Erythroblast (primary cell): ENCODE measurements around the gene ZBTB7C.
A peak's percentile ranks its signal among the peaks of the same experiment; 100 is the strongest.

ENCODE experiments used
- DNase-seq, 2 experiments: peaks; one replicate each; lab custom pipeline; 2025; lab: John Stamatoyannopoulos, UW
- GATA1 ChIP-seq: IDR thresholded peaks from 2 replicates; pipeline ENCODE4 v1.6.1; 2011; ENCODE audit warnings: low read depth, mild to moderate bottlenecking, control low read depth, low read length, moderate library complexity
- POLR2A ChIP-seq: IDR thresholded peaks from 2 replicates; pipeline ENCODE4 v1.6.1; 2011; ENCODE audit warnings: mild to moderate bottlenecking, low read length

The ZBTB7C gene

DNA sequence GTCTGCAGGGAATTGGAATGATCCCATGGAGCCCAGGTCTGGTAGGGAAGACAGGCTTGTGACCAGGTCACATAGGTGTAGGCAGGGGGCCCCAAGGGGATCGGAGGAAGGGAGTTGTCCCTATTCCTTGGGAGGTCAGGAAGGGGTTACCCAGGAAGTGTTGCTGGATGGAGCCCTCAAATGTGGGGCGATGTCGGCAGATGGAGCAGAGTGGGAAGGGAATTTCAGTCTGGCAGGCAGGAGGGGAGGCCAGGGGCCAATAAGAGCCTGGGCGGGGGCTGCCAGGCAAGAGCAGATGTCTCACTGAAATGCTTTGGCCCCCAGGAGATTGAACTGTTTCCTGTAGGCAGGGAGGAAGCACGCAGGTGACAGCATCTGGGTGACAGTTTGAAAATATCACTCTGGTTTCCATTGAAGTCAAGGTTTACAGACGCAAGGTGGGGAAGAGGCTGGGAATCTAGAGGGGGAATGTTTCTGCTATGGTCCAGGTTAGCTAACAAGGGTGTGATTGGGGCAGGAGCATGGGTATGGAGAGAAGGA lies 397.2 kb downstream of the ZBTB7C start:
- no peak for DNase-seq
- TF ChIP-seq GATA1 (no peak), POLR2A (no peak)

GRCh38 chr18:48010264-48010663 lies 398.9 kb downstream of the ZBTB7C start:
- DNase-seq: no peak
- TF ChIP-seq GATA1 (no peak), POLR2A (no peak)

GRCh38 chr18:48009116-48009745 lies 400.0 kb downstream of the ZBTB7C start:
- TF ChIP-seq POLR2A: no peak
- TF ChIP-seq GATA1: no peak
- DNase-seq: no peak

- DNase-seq: peak; percentile 67 to 68
- TF ChIP-seq GATA1: no peak
- TF ChIP-seq POLR2A: no peak
Measured at GRCh38 chr18:48007955-48008701, 401.1 kb downstream of the ZBTB7C start.

DNA sequence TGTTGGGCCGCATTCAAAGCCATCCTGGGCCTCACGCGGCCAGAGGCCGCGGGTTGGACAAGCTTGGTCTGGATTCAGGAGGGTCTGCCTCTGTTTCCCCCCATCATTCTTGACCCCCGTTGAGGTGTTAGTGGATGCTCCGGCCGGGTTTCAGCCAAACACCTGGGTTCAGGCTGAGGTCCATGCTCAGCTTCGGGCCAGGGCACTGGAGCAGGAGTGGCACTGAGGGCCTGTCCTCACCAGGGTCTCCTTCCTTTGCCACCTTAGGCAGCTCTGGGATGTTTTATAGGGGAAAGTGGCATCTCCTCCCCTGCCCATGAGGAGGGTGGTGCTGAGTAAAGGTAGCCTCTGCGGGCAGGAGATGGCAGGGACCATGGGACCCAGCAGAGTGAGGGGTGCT lies 401.8 kb downstream of the ZBTB7C start:
- no peak for DNase-seq
- TF ChIP-seq GATA1: no peak
- TF ChIP-seq POLR2A: no peak

- TF ChIP-seq POLR2A: no peak
- no peak for TF ChIP-seq GATA1
- no peak for DNase-seq
Measured at GRCh38 chr18:48006415-48007175, 402.6 kb downstream of the ZBTB7C start.

DNA sequence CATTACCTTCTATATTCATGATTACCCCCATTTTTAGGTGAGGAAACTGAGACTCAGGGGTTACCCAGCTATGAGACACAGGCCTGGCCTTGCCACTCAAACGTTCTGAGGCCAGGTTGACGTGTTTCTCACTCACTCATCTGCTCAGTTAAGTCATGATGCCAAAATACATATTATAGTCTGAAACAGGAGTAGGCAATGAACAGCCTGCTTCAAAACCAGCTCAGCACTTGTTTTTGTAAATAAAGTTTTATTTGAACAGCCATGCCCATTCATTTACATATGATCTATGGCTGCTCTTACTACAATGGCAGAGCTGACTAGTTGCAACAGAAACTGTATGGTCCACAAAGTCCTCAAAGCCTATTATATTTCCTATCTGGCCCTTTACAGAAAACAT lies 404.6 kb downstream of the ZBTB7C start:
- no peak for TF ChIP-seq POLR2A
- no peak for TF ChIP-seq GATA1
- DNase-seq: no peak

GRCh38 chr18:48003426-48004349 lies 405.5 kb downstream of the ZBTB7C start:
- TF ChIP-seq POLR2A (no peak), GATA1 (no peak)
- no peak for DNase-seq

GRCh38 chr18:48002933-48003365 lies 406.2 kb downstream of the ZBTB7C start:
- no peak for DNase-seq
- TF ChIP-seq GATA1 (no peak), POLR2A (no peak)

GRCh38 chr18:48000701-48001100 lies 408.5 kb downstream of the ZBTB7C start:
- no peak for DNase-seq
- TF ChIP-seq GATA1 (no peak), POLR2A (no peak)

- no peak for DNase-seq
- TF ChIP-seq GATA1: no peak
- TF ChIP-seq POLR2A: no peak
Measured at GRCh38 chr18:47999801-48000248, 409.4 kb downstream of the ZBTB7C start.

- no peak for TF ChIP-seq GATA1
- TF ChIP-seq POLR2A: no peak
- DNase-seq: peak; percentile 52 to 60
Measured at GRCh38 chr18:47997338-47997780, 411.8 kb downstream of the ZBTB7C start.
